Esophagus squamous epithelium (tissue), 4 donors: ENCODE results near the gene DIS3L2.

Experiments
- POLR2A ChIP-seq, 4 donors: fragments of 450-650 bp; IDR thresholded peaks; one replicate each; pipeline ENCODE4 v1.6.1; 2017; ENCODE audit warnings: antibody characterized with exemption in 4 of 4, mild to moderate bottlenecking in 4 of 4, moderate library complexity in 3 of 4
- TF ChIP-seq, protein P1 (sequence below), 6 experiments: fragments of 450-650 bp in 4 of 6; fragments of 200-600 bp in 2 of 6; sonication (generic) in 2 of 6; IDR thresholded peaks; one replicate each; pipeline ENCODE4 v1.5.1; 2016 to 2019; ENCODE audit warnings: antibody characterized with exemption in 6 of 6, mild to moderate bottlenecking in 4 of 6, moderate library complexity in 4 of 6

DNA sequence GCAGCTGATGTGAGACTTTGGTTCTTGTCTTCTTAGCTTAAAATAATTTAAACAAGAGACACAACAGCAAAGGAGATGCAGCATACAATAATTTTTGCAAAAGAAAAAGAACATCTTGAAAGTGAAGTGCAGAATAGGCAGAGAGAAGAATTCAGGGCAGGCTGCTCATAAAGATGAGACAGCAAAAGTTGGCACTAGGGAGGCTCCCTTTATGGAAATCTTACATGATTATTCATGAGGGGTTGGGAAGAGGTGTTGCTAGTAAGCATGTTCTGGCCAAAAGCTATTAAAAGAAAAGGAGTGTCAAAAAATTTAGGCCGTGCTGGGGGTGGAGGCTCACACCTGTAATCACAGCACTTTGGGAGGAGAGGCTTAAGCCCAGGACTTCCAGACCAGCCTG, 412.8 kb downstream of the DIS3L2 start:
- TF ChIP-seq, protein P1, sequence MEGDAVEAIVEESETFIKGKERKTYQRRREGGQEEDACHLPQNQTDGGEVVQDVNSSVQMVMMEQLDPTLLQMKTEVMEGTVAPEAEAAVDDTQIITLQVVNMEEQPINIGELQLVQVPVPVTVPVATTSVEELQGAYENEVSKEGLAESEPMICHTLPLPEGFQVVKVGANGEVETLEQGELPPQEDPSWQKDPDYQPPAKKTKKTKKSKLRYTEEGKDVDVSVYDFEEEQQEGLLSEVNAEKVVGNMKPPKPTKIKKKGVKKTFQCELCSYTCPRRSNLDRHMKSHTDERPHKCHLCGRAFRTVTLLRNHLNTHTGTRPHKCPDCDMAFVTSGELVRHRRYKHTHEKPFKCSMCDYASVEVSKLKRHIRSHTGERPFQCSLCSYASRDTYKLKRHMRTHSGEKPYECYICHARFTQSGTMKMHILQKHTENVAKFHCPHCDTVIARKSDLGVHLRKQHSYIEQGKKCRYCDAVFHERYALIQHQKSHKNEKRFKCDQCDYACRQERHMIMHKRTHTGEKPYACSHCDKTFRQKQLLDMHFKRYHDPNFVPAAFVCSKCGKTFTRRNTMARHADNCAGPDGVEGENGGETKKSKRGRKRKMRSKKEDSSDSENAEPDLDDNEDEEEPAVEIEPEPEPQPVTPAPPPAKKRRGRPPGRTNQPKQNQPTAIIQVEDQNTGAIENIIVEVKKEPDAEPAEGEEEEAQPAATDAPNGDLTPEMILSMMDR (IDR thresholded peaks at IDR 0.05) = no peak
- no peak for TF ChIP-seq POLR2A (IDR thresholded peaks at IDR 0.05)
